Skeletal muscle tissue (tissue), 4 donors: ENCODE results near the gene RNASEH1. TPM values are rescaled to one million over a fixed set of nuclear protein-coding genes. Genes with fewer than 3 reads are reported as not detected.

Experiments
- H3K27ac ChIP-seq: one replicate; pipeline ENCODE4 v1.7.0; 2013; ENCODE audit warnings: mild to moderate bottlenecking, low read depth, low read length, inconsistent platforms
- H3K27me3 ChIP-seq, 3 donors: one replicate each; pipeline ENCODE4 v1.7.0; 2013; ENCODE audit warnings: low read length in 3 of 3; ENCODE audit not compliant: control insufficient read depth in 3 of 3, insufficient read depth in 3 of 3
- H3K36me3 ChIP-seq, 3 donors: one replicate each; pipeline ENCODE4 v1.7.0; 2013; ENCODE audit warnings: low read length in 3 of 3; ENCODE audit not compliant: control insufficient read depth in 3 of 3, insufficient read depth in 3 of 3
- H3K4me1 ChIP-seq, 3 donors: one replicate each; pipeline ENCODE4 v1.7.0; 2013; ENCODE audit warnings: low read length in 3 of 3, mild to moderate bottlenecking in 3 of 3; ENCODE audit not compliant: control insufficient read depth in 3 of 3, insufficient read depth in 3 of 3
- H3K4me3 ChIP-seq, 3 donors: one replicate each; pipeline ENCODE4 v1.7.0; 2013; ENCODE audit warnings: low read length in 3 of 3
- H3K9ac ChIP-seq, 3 donors: one replicate each; pipeline ENCODE4 v1.7.0; 2013; ENCODE audit warnings: low read length in 3 of 3, mild to moderate bottlenecking in 3 of 3, moderate library complexity in 2 of 3, low read depth in 1 of 3
- H3K9me3 ChIP-seq, 3 donors: one replicate each; pipeline ENCODE4 v1.7.0; 2013; ENCODE audit warnings: low read length in 3 of 3; ENCODE audit not compliant: control insufficient read depth in 3 of 3
- total RNA-seq: library from RNA; depleted of rRNA; stranded (reverse); fragments of >200 nt; gene quantifications from one replicate; pipeline ENCODE4 v1.2.3, GENCODE V29; 2014
- donor health status: Osteomylitis.

The RNASEH1 gene
- total RNA-seq, 1 donor from 2014 or later, result 14.6 TPM

DNA sequence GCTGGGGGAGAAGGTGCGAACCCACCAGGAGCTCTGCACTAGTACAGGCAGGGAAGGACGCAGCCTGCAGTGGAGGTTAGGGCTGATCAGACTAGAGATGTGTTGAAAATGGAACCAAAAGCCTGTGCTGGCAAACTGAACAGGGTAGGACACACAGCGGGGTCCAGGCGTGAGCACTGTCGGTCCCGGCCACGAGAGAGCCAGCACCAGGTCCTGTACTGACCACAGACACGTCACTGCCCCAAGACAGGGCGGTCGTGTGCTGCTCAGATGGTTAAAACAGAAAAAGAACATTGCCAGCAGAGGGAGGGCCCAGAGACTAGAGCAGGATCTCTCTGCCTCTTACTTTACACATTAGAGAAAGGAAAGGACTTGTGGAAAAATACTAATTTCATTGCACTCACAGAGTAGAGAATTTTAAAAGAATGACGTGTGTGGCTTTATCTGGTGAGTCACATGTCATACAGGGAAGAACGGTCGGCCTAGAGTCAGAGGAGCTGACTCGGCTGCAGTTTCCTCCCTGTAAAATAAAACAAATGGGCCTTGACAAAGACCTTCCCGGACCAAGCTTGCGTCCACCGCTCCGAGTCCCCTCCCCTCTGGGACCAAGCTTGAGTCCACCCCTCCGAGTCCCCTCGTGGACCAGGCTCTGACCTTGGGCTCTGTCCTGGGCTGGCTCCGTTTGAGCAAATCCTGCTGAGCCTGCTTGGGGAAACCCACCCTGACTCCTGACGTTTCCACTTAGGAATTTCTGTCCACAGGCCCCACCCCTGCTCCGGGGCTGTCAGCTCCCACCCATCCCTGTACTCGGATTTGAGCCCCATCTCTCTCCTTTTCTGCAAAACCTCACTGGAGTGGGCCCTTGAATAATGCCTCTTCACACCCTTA is 22.1 kb downstream of the RNASEH1 start:
- peak overlapping the region; percentile 78 to 85 (median 83) for H3K9ac ChIP-seq
- H3K9me3 ChIP-seq, result no peaks in the 10 kb centered on the region
- no peaks in the 10 kb centered on the region for H3K27me3 ChIP-seq
- H3K36me3 ChIP-seq, result peaks cover 7 to 16% (median 13%) of the 10 kb centered on the region in 3 donors
- H3K27ac ChIP-seq, result peak overlapping the region; percentile 89
- H3K4me1 ChIP-seq, result peaks cover 6 to 13% (median 13%) of the 10 kb centered on the region in 3 donors
- H3K4me3 ChIP-seq, result peak overlapping the region; percentile 66 to 70 (median 69)

DNA sequence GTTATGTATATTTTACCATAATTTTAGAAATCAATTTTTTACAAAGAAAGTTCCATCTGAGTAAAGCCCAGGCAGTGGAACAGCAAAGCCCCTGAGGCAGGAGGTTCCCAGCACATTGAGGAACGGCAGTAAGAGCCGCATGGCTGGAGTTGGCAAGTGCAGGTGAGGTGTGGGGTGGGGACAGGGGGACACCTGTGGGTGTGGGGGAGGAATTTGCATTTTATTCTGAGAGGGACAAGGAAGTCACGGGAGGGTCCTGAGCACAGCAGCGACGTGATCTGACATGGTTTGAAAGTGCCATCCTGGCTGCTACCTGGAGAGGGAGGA is 22.7 kb downstream of the RNASEH1 start:
- peaks cover 3 to 16% (median 13%) of the 10 kb centered on the region in 3 donors for H3K36me3 ChIP-seq
- no peaks in the 10 kb centered on the region for H3K9me3 ChIP-seq
- H3K4me1 ChIP-seq, result peaks cover 6 to 13% (median 13%) of the 10 kb centered on the region in 3 donors
- H3K27ac ChIP-seq, result peak overlapping the region; percentile 89
- H3K27me3 ChIP-seq, result no peaks in the 10 kb centered on the region
- peak overlapping the region; percentile 66 to 70 (median 69) for H3K4me3 ChIP-seq
- H3K9ac ChIP-seq, result peak overlapping the region; percentile 78 to 85 (median 83)

DNA sequence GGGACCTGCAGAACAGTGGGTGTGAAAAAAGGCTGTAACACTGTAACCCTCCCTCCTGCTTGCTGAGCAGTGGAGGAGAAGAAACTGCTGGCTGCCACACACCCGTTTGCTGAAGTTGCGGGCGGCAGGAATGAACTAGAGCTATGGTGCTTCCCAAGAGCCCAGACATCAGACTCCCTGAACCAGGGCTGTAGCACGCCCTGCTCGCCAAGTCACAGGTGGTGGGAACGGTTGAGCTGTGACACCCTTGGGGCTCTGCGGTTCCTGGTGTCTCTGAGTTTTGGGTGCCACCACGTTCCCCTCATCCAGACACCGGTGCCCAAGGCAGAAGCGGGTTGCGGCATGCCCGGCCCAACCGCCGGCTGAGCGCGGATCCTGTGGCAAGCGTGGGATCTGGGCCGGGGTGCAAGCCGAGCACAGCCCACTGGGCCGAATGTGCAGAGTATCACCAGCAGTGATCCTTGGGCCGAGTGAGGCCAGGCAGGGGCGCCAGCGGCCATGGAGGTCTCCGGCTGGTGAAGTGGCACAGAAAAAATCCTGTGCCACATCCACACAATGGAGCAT is 23.8 kb downstream of the RNASEH1 start:
- Histone ChIP-seq H3K4me3 (no peak overlapping the region), H3K9me3 (no peaks in the 10 kb centered on the region), H3K36me3 (peaks cover 2 to 12% (median 9%) of the 10 kb centered on the region in 3 donors), H3K4me1 (peaks cover 6 to 13% (median 13%) of the 10 kb centered on the region in 3 donors), H3K9ac (no peak overlapping the region), H3K27ac (no peak overlapping the region), H3K27me3 (no peaks in the 10 kb centered on the region)

DNA sequence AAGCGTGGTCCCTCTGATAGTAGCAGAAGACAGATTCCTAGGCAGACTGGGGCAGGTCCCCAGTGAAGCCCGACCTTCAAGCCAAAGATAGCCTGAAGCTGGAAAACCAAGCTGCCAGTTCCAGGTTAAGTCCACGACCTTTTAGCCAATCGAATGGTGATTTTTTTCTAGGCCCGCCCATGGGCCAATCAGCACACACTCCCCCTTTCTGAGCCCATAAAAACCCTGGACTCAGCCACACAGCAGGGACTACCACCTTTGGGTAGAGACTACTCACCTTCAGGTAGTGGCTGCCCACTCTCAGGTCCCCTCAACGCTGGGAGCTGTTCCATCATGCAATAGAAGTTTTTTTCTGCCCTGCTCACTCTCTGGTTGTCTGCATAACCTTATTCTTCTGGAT is 24.3 kb downstream of the RNASEH1 start:
- Histone ChIP-seq H3K27ac (no peak overlapping the region), H3K27me3 (no peaks in the 10 kb centered on the region), H3K4me1 (peaks cover 6 to 13% (median 13%) of the 10 kb centered on the region in 3 donors), H3K9me3 (no peaks in the 10 kb centered on the region), H3K36me3 (peaks cover 2 to 11% (median 7%) of the 10 kb centered on the region in 3 donors), H3K4me3 (no peak overlapping the region), H3K9ac (no peak overlapping the region)

DNA sequence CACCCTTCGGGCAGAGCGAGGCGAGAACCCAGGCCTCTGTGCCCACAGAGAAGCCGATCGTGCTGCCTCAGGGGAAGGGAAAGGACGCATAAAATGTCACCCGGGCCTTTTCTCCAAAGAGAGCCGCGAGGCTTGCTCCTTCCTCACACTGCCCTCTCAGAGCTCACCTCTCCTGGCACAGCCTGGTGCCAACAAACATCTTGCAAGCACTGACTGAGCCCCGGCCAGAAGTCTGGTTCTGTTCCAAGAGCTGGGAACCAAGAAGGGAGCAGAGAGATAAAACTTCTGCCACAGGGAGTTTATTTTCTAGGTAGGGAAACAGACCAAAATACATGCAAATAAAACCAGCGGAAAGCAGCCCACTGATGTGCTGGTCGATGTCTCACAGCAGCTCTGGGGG is 25.2 kb downstream of the RNASEH1 start:
- Histone ChIP-seq H3K9me3 (no peaks in the 10 kb centered on the region), H3K4me3 (no peak overlapping the region), H3K27me3 (no peaks in the 10 kb centered on the region), H3K9ac (no peak overlapping the region), H3K4me1 (peaks cover 6 to 13% (median 13%) of the 10 kb centered on the region in 3 donors), H3K36me3 (peaks cover 2 to 11% (median 7%) of the 10 kb centered on the region in 3 donors), H3K27ac (no peak overlapping the region)

DNA sequence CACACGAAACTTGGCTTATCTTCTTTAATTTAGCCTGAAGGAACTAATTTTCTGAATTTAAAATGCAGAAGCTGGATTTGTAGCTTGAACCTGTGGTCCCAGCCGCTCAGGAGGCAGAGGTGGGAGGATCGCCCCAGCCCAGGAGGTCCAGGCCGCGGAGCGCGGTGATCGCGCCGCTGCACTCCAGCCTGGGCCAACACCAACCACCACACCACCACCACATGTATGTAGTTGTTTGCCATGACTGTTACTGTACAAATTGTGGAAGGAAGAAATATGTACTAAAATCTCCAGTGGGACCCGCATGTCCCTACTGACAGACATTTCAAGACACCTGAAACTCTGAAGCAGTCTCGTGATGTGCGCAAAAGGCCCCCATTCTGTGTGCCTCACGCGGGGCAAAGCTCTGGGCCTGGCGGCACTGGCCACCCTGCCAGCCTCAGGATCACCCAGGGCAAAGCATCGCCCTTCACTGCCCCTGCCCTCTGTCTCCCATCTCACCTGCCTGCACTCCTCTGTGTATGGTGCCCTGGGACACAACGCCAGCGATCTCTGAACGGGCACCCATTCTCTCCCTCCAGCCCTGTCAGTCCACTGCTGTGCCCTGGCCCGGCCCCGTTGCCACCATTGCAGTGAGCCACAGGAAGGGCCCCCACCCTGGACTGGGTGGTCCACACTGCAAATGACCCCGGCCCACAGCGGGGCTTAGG is 28.7 kb downstream of the RNASEH1 start:
- H3K27me3 ChIP-seq, result no peaks in the 10 kb centered on the region
- H3K36me3 ChIP-seq, result peaks cover 2 to 11% (median 7%) of the 10 kb centered on the region in 3 donors
- no peak overlapping the region for H3K4me3 ChIP-seq
- no peaks in the 10 kb centered on the region for H3K9me3 ChIP-seq
- H3K27ac ChIP-seq, result no peak overlapping the region
- no peak overlapping the region for H3K9ac ChIP-seq
- H3K4me1 ChIP-seq, result peaks cover 4 to 12% (median 9%) of the 10 kb centered on the region in 3 donors

DNA sequence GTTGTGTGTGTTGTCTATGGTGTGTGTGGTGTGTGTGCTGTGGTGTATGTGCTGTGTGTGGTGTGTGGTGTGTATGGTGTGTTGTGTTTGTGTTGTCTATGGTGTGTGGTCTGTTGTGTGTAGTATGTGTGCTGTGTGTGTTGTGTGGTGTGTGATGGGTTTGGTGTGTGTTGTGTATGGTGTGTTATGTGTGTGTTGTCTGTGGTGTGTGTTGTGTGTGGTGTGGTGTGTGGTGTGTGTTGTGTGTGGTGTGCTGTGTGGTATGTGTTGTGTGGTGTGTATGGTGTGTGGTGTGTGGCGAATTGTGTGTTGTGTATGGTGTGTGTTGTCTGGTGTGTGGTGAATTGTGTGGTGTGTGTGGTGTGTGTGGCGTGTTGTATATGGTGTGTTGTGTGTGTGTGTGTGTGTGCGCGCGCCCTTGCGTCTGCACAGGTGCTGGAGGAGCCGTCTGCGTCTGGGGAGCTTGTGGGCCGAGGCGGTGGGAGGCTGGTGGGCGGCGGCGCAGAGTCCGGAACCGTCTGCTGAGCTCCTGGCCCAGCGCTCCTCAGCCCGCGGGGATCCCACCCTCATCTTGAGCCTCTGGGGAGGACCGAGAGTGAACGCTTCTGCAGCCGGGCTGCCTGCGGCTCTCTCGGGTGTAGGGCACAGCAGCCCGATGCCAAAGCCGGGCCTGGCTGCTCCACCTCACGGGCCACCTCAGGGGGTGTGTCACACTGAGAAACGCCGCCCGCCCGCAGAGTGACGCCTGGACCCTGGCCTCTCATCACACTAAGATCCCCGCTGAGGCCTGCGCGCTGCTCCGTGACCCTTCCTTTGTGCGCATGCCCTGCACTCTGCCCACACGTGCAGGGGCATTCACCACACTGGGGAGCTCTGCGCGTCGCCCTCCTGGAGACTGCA is 30.0 kb downstream of the RNASEH1 start:
- no peak overlapping the region for H3K27ac ChIP-seq
- peaks cover 7 to 18% (median 11%) of the 10 kb centered on the region in 3 donors for H3K4me1 ChIP-seq
- no peaks in the 10 kb centered on the region for H3K27me3 ChIP-seq
- H3K36me3 ChIP-seq, result peaks cover 0 to 7% (median 5%) of the 10 kb centered on the region in 3 donors
- no peak overlapping the region for H3K4me3 ChIP-seq
- H3K9ac ChIP-seq, result no peak overlapping the region
- H3K9me3 ChIP-seq, result no peaks in the 10 kb centered on the region

GRCh38 chr2:3526871-3527270 is 31.3 kb downstream of the RNASEH1 start:
- Histone ChIP-seq H3K9ac (no peak overlapping the region), H3K4me3 (no peak overlapping the region), H3K27me3 (no peaks in the 10 kb centered on the region), H3K27ac (no peak overlapping the region), H3K4me1 (peaks cover 7 to 18% (median 11%) of the 10 kb centered on the region in 3 donors), H3K9me3 (no peaks in the 10 kb centered on the region), H3K36me3 (no peaks in the 10 kb centered on the region)

- no peak overlapping the region for H3K9ac ChIP-seq
- H3K27ac ChIP-seq, result no peak overlapping the region
- no peak overlapping the region for H3K4me3 ChIP-seq
- H3K27me3 ChIP-seq, result no peaks in the 10 kb centered on the region
- H3K4me1 ChIP-seq, result peaks cover 26 to 42% (median 27%) of the 10 kb centered on the region in 3 donors
- no peaks in the 10 kb centered on the region for H3K36me3 ChIP-seq
- H3K9me3 ChIP-seq, result no peaks in the 10 kb centered on the region
Observed at GRCh38 chr2:3523551-3524041, 34.5 kb downstream of the RNASEH1 start.
